Measurements from ENCODE around the gene GRAMD4.
A peak's percentile ranks its signal among the peaks of the same experiment; 100 is the strongest.
"Not testable (repeated sequence)": the region's sequence is repeated elsewhere in the genome, so short reads cannot be mapped to it uniquely, and the experiment has no call there.

Gene GRAMD4

DNA sequence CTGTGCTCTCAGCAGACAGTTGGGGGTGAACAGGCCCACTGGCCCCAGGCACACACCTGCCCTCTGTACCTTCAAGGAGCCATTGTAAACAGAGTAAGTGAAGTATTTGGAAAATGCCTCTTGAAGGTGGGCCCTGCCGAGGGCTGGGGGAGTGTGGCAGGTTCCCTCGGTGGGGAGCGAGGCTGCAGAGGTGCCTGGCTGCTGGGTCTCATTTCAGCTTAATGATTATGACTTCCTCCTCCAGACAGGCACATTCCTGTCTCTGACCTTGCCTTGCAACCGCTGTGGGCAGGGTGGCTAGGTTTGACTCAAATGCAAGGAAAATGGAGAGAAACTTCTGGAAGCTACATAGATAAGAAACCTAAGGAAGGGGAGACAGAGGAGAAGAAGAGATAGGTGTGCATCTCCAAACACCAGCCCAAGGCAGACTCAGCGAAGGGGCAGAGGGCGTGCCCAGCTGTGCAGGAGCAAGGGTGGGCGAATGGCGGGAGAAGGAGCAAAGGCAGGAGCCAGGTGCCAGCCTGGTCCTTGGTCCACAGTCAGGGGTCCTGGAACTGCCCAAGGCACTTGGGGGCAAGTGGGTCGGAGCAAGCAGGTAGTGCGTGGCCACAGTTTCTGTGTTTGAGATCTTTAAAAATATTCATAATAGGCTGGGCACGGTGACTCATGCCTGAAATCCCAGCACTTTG is 14.0 kb downstream of the GRAMD4 start:
- Histone ChIP-seq H3K9ac (0 out of 22 replicates have a peak overlapping the region, but pooled peaks of 1 of the 11 experiments have one; percentile 26), H3K36me3 (peaks cover 0 to 47% (median 19%) of the 10 kb centered on the region in 11 experiments; a peak in 13 of 22 replicates), H3K27me3 (peaks cover 0 to 34% (median 0%) of the 10 kb centered on the region in 11 experiments; a peak in 5 of 22 replicates), H3K27ac (no peak overlapping the region; a peak in 1 of 22 replicates), H3K4me3 (no peak overlapping the region), H4K20me1 (peaks cover 50 to 89% (median 70%) of the 10 kb centered on the region in 11 experiments; a peak in 20 of 22 replicates), H3K4me1 (peaks cover 20 to 89% (median 82%) of the 10 kb centered on the region in 10 experiments; a peak in 19 of 20 replicates), H3K9me3 (replicated peaks in 1 of 11) (no peaks in the 10 kb centered on the region), H3K4me2 (peak overlapping the region in 7 of 11 experiments; percentile 7 to 79 (median 71); a peak in 7 of 22 replicates)
- TF ChIP-seq Cebpa-rat (IDR thresholded peaks at IDR 0.05) = no peak

DNA sequence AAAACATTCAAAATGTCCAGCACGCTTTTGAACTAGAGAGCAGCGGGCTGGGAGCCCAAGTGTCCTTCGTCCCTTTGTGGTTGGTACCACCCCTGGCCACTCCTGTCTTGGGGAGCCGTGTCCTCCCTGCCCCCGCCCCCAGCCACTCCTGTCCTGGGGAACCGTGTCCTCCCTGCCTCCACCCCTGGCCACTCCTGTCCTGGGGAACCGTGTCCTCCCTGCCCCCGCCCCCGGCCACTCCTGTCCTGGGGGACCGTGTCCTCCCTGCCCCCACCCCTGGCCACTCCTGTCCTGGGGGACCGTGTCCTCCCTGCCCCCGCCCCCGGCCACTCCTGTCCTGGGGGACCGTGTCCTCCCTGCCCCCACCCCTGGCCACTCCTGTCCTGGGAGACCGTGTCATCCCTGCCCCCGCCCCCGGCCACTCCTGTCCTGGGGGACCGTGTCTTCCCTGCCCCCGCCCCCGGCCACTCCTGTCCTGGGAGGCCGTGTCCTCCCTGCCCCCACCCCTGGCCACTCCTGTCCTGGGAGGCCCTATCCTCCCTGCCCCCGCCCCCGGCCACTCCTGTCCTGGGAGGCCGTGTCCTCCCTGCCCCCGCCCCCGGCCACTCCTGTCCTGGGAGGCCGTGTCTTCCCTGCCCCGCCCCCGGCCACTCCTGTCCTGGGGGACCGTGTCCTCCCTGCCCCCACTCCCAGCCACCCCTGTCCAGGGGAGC is 14.9 kb downstream of the GRAMD4 start:
- H3K4me3 ChIP-seq; H3K9me3 ChIP-seq (replicated peaks in 1 of 11); H3K4me2 ChIP-seq; H3K9ac ChIP-seq; H3K27ac ChIP-seq: not testable (repeated sequence)
- Histone ChIP-seq H4K20me1 (peaks cover 45 to 89% (median 71%) of the 10 kb centered on the region in 11 experiments; a peak in 20 of 22 replicates), H3K4me1 (peaks cover 23 to 89% (median 82%) of the 10 kb centered on the region in 10 experiments), H3K36me3 (peaks cover 0 to 47% (median 14%) of the 10 kb centered on the region in 11 experiments; a peak in 13 of 22 replicates), H3K27me3 (peaks cover 0 to 28% (median 0%) of the 10 kb centered on the region in 11 experiments; a peak in 4 of 22 replicates)

GRCh38 chr22:46635756-46636155 is 15.6 kb downstream of the GRAMD4 start:
- H3K9ac ChIP-seq = peak overlapping the region in 4 of 11 experiments; percentile 5 to 30 (median 22); a peak in 2 of 22 replicates
- peaks cover 0 to 24% (median 0%) of the 10 kb centered on the region in 11 experiments; a peak in 4 of 22 replicates for H3K27me3 ChIP-seq
- H3K4me1 ChIP-seq = peaks cover 19 to 89% (median 81%) of the 10 kb centered on the region in 10 experiments
- no peak overlapping the region for H3K27ac ChIP-seq
- H4K20me1 ChIP-seq = peaks cover 38 to 86% (median 65%) of the 10 kb centered on the region in 11 experiments; a peak in 20 of 22 replicates
- peaks cover 0 to 41% (median 13%) of the 10 kb centered on the region in 11 experiments; a peak in 13 of 22 replicates for H3K36me3 ChIP-seq
- peak overlapping the region in 8 of 11 experiments; percentile 53 to 77 (median 62); a peak in 14 of 22 replicates for H3K4me2 ChIP-seq
- no peak overlapping the region for H3K4me3 ChIP-seq
- TF ChIP-seq Cebpa-rat (IDR thresholded peaks at IDR 0.05) = no peak
- H3K9me3 ChIP-seq (replicated peaks in 1 of 11) = no peaks in the 10 kb centered on the region

DNA sequence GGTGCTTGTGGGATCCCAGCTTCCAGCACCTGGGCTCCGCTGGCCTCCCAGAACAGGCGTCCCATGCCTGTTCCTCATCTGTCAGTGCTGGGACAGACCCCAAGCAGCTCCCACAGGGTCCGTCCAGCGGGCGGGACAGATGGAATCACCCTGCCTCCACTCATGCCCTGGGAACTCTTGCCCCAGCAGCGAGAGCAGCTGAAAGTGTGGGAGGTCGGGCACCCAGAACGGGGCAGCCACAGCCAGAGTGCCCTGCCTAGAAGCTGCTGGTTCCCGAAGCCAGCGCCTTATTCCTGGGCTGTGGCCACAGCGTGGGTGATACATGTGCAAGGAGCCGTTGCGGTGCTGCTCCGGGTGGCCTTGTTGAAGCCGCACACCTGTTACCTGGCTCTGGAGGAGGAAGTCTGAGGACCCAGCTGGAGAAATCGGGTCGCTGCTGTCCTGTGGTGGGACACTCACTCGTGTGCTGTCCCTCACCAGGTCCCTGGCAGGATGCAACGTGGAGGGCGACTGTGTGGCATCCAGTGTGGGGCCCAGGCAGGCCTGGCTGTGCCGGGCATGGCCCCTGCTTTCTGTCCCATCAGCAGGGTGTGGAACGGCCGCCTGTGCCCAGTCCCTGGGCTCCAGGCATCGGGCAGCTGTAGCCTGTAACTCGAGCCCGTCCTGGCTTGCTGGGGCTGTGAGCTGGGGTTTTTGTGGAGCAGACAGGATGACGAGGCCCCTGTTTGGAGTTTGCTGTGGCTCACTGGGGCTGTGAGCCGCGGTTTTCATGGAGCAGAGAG is 16.2 kb downstream of the GRAMD4 start:
- Histone ChIP-seq H3K36me3 (peaks cover 0 to 40% (median 13%) of the 10 kb centered on the region in 11 experiments; a peak in 13 of 22 replicates), H3K4me3 (no peak overlapping the region), H3K9ac (peak overlapping the region in 7 of 11 experiments; percentile 7 to 30 (median 21); a peak in 5 of 22 replicates), H3K9me3 (replicated peaks in 1 of 11) (no peaks in the 10 kb centered on the region), H3K4me1 (peaks cover 20 to 89% (median 82%) of the 10 kb centered on the region in 10 experiments), H3K4me2 (peak overlapping the region; percentile 39 to 77 (median 59); a peak in 21 of 22 replicates), H3K27me3 (peaks cover 0 to 19% (median 0%) of the 10 kb centered on the region in 11 experiments; a peak in 2 of 22 replicates), H4K20me1 (peaks cover 34 to 80% (median 62%) of the 10 kb centered on the region in 11 experiments; a peak in 20 of 22 replicates), H3K27ac (peak overlapping the region in 3 of 11 experiments; percentile 3 to 52 (median 38); a peak in 3 of 22 replicates)
- TF ChIP-seq Cebpa-rat (IDR thresholded peaks at IDR 0.05) = no peak

GRCh38 chr22:46637711-46638600 is 17.8 kb downstream of the GRAMD4 start:
- no peak for TF ChIP-seq Cebpa-rat (IDR thresholded peaks at IDR 0.05)
- no peak overlapping the region for H3K27ac ChIP-seq
- H3K27me3 ChIP-seq = 0 out of 22 replicates have a peak, but pooled peaks cover 0 to 6% (median 0%) of the 10 kb centered on the region in 11 experiments
- H3K4me1 ChIP-seq = peaks cover 28 to 89% (median 79%) of the 10 kb centered on the region in 10 experiments
- peaks cover 0 to 41% (median 12%) of the 10 kb centered on the region in 11 experiments; a peak in 13 of 22 replicates for H3K36me3 ChIP-seq
- no peak overlapping the region for H3K4me3 ChIP-seq
- peaks cover 27 to 75% (median 51%) of the 10 kb centered on the region in 11 experiments; a peak in 20 of 22 replicates for H4K20me1 ChIP-seq
- peak overlapping the region in 1 of 11 experiments; percentile 4; a peak in 1 of 22 replicates for H3K9ac ChIP-seq
- H3K9me3 ChIP-seq (replicated peaks in 1 of 11) = no peaks in the 10 kb centered on the region
- H3K4me2 ChIP-seq = peak overlapping the region in 8 of 11 experiments; percentile 72 to 94 (median 87); a peak in 11 of 22 replicates

DNA sequence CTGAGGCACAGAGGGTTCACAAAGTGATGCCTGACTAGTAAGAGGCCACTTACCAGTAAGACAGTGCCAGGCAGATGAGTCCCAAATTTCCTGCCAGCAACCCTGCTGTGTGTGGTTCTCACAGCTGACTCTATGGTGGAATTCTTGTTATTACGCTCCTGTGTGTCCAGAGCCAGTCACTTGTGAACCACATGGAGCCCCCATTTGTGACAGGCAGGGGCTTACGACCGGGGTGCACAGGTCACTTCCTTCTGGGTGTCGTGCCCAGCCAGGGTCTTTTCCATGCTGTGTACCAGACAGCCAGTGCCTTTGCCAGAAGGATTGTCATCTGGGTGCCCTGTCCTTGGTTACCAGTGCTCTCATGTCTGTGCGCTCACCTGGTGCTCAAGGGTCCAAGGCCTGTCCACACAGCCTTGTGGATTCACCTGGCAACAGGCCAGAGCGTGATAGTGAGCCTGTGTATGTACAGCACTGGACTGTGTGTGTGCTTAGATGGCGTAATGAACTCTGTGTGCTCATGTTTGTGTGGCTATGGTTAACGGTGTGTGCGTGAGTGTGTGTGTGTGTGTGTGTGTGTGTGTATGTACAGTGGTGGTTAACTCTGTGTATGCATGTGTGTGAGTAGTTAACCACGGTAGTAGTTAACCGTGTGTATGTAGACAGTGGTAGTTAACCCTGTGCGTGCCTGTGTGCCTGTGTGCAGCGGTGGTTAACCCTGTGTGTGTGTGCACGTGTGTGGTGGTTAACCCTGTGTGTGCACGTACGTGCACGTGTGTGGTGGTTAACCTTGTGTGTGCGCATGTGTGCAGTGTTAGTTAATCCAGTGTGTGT is 18.6 kb downstream of the GRAMD4 start:
- no peaks in the 10 kb centered on the region for H3K9me3 ChIP-seq (replicated peaks in 1 of 11)
- peak overlapping the region in 10 of 11 experiments; percentile 22 to 94 (median 82); a peak in 18 of 22 replicates for H3K4me2 ChIP-seq
- peaks cover 19 to 74% (median 42%) of the 10 kb centered on the region in 11 experiments; a peak in 19 of 22 replicates for H4K20me1 ChIP-seq
- H3K27me3 ChIP-seq = 0 out of 22 replicates have a peak, but pooled peaks cover 0 to 4% (median 0%) of the 10 kb centered on the region in 11 experiments
- H3K4me1 ChIP-seq = peaks cover 27 to 80% (median 70%) of the 10 kb centered on the region in 10 experiments
- H3K27ac ChIP-seq = no peak overlapping the region; a peak in 1 of 22 replicates
- peaks cover 0 to 35% (median 12%) of the 10 kb centered on the region in 11 experiments; a peak in 13 of 22 replicates for H3K36me3 ChIP-seq
- no peak for TF ChIP-seq Cebpa-rat (IDR thresholded peaks at IDR 0.05)
- H3K9ac ChIP-seq = peak overlapping the region in 1 of 11 experiments; percentile 4; a peak in 1 of 22 replicates
- H3K4me3 ChIP-seq = no peak overlapping the region

All from BLaER1 treated with 17β-estradiol and CSF1 and Interleukin-3, amounts not matched to agents 10 nM and 100 nM (cell line).